ENCODE results near the gene DAB2.

DAB2 gene

GRCh38 chr5:39331861-39332381, 92.9 kb downstream of the DAB2 start:
- DNase-seq: no peak

GRCh38 chr5:39328731-39329130, 96.0 kb downstream of the DAB2 start:
- DNase-seq: no peak

- DNase-seq: no peak
These were observed 101.2 kb downstream of the DAB2 start for GRCh38 chr5:39323542-39323941.

Measured in activated T-cell treated with anti-CD3 and anti-CD28 coated beads for 4 hours (primary cell).